ENCODE results near the gene ECE2. TPM values are rescaled to one million over a fixed set of nuclear protein-coding genes. Genes with fewer than 3 reads are reported as not detected.

ECE2 gene
- total RNA-seq, 1 experiment from 2014 or later = not detected

DNA sequence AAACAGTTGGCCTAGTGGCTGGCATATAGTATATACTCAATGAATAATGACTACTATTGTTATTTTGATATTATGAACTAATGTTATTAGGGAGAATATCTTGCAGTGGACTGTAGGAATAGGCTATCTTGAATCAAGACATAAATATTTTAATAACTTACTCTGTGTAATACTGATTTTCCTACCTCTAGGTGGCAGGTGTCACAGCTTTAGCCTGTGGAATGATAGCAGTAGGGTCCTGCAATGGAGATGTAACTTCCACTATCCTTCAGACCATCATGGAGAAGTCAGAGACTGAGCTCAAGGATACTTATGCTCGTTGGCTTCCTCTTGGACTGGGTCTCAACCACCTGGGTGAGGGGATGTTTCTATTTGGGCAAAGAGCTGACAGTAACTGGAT, 29.8 kb downstream of the ECE2 start:
- ChIA-PET CTCF (interaction anchor here (0.6 to 1.0 kb wide), 2 partner anchors 14 to 1473 kb away, joined by 5 to 6 read pairs; no protein-coding TSS in a partner anchor), POLR2A (ENCODE audit: unreplicated experiment) (interaction anchor here (0.5 kb wide), 1 partner anchor 12 kb away, joined by 3 read pairs; no protein-coding TSS in a partner anchor)
- Histone ChIP-seq H4K20me1 (ENCODE audit: low read length) (peaks cover 65% of the 10 kb centered on the region), H3K27ac (ENCODE audit: low read length) (no peak overlapping the region), H3K4me2 (ENCODE audit: low read length) (no peak overlapping the region), H3F3A (ENCODE audit: low read length, unreplicated experiment) (no peaks in the 10 kb centered on the region), H3K79me2 (ENCODE audit: low read length) (peaks cover 53% of the 10 kb centered on the region), H2AFZ (ENCODE audit: low read length) (no peak overlapping the region), H3K9me2 (replicated peaks; ENCODE audit: low read length) (no peaks in the 10 kb centered on the region), H3K9me3 (ENCODE audit: low read length) (no peaks in the 10 kb centered on the region), H3K4me1 (ENCODE audit: insufficient read depth, low read length) (peaks cover 18% of the 10 kb centered on the region), H3K27me3 (ENCODE audit: low read length) (no peaks in the 10 kb centered on the region), H3K4me3 (ENCODE audit: low read length) (no peak overlapping the region), H3K9ac (ENCODE audit: low read length) (no peak overlapping the region), H3K36me3 (ENCODE audit: low read depth, low read length) (peaks cover 80% of the 10 kb centered on the region)
- peak; percentile 79 for ATAC-seq
- no TSS peak for BruUV-seq (replicated peaks)
- no peak for TF ChIP-seq EZH2 (IDR thresholded peaks at IDR 0.05; ENCODE audit: low read length, unreplicated experiment)
- no peak for TF ChIP-seq EZH2phosphoT487 (IDR thresholded peaks at IDR 0.05; ENCODE audit: borderline replicate concordance, low read length)
- TF ChIP-seq, protein P1, sequence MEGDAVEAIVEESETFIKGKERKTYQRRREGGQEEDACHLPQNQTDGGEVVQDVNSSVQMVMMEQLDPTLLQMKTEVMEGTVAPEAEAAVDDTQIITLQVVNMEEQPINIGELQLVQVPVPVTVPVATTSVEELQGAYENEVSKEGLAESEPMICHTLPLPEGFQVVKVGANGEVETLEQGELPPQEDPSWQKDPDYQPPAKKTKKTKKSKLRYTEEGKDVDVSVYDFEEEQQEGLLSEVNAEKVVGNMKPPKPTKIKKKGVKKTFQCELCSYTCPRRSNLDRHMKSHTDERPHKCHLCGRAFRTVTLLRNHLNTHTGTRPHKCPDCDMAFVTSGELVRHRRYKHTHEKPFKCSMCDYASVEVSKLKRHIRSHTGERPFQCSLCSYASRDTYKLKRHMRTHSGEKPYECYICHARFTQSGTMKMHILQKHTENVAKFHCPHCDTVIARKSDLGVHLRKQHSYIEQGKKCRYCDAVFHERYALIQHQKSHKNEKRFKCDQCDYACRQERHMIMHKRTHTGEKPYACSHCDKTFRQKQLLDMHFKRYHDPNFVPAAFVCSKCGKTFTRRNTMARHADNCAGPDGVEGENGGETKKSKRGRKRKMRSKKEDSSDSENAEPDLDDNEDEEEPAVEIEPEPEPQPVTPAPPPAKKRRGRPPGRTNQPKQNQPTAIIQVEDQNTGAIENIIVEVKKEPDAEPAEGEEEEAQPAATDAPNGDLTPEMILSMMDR (conservative IDR thresholded peaks at IDR 0.05; ENCODE audit: low read depth, low read length) = peak; percentile 69
- DNase-seq = peak; percentile 39
- intact Hi-C loops (cut with micrococcal nuclease) = no loop called here

DNA sequence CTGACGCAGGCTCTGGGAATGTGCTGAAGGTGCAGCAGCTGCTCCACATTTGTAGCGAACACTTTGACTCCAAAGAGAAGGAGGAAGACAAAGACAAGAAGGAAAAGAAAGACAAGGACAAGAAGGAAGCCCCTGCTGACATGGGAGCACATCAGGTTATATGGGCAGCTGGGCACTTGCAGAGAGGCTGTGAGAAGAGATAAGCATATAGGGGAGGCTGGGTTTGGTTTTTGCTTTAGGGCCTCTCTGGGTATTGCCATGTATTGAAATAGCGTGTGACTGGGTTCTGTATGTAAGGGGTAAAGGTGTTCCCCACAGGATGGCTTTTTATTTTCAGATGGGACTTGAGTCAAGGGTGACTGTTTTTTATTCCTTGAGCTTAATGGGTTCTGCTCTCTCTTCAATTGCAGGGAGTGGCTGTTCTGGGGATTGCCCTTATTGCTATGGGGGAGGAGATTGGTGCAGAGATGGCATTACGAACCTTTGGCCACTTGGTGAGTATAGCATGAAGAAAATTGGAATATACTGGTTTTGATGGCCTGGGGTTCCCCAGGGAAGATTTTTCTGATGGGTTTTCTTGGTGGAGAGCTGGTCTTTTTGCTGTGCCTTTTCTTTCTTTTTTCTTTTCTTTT, 30.6 kb downstream of the ECE2 start:
- no peaks in the 10 kb centered on the region for H3K27me3 ChIP-seq (ENCODE audit: low read length)
- H3K79me2 ChIP-seq (ENCODE audit: low read length) = peaks cover 44% of the 10 kb centered on the region
- H3K9me2 ChIP-seq (replicated peaks; ENCODE audit: low read length) = no peaks in the 10 kb centered on the region
- no peak overlapping the region for H3K4me2 ChIP-seq (ENCODE audit: low read length)
- POLR2A ChIA-PET (ENCODE audit: unreplicated experiment) = interaction anchor here (0.5 kb wide), 1 partner anchor 11 kb away, joined by 3 read pairs; no protein-coding TSS in a partner anchor
- no peak for ATAC-seq
- peaks cover 7% of the 10 kb centered on the region for H3F3A ChIP-seq (ENCODE audit: low read length, unreplicated experiment)
- TF ChIP-seq EZH2 (IDR thresholded peaks at IDR 0.05; ENCODE audit: low read length, unreplicated experiment) (no peak), EZH2phosphoT487 (IDR thresholded peaks at IDR 0.05; ENCODE audit: borderline replicate concordance, low read length) (no peak)
- TF ChIP-seq, protein P1 (conservative IDR thresholded peaks at IDR 0.05; ENCODE audit: low read depth, low read length) = no peak
- H2AFZ ChIP-seq (ENCODE audit: low read length) = no peak overlapping the region
- BruUV-seq (replicated peaks) = no TSS peak
- H3K36me3 ChIP-seq (ENCODE audit: low read depth, low read length) = peaks cover 72% of the 10 kb centered on the region
- DNase-seq = no peak
- H3K9me3 ChIP-seq (ENCODE audit: low read length) = no peaks in the 10 kb centered on the region
- intact Hi-C loops (cut with micrococcal nuclease) = no loop called here
- no peak overlapping the region for H3K4me3 ChIP-seq (ENCODE audit: low read length)
- CTCF ChIA-PET = no interaction called here
- peaks cover 10% of the 10 kb centered on the region for H3K4me1 ChIP-seq (ENCODE audit: insufficient read depth, low read length)
- H3K27ac ChIP-seq (ENCODE audit: low read length) = no peak overlapping the region
- no peak overlapping the region for H3K9ac ChIP-seq (ENCODE audit: low read length)
- H4K20me1 ChIP-seq (ENCODE audit: low read length) = peaks cover 56% of the 10 kb centered on the region

DNA sequence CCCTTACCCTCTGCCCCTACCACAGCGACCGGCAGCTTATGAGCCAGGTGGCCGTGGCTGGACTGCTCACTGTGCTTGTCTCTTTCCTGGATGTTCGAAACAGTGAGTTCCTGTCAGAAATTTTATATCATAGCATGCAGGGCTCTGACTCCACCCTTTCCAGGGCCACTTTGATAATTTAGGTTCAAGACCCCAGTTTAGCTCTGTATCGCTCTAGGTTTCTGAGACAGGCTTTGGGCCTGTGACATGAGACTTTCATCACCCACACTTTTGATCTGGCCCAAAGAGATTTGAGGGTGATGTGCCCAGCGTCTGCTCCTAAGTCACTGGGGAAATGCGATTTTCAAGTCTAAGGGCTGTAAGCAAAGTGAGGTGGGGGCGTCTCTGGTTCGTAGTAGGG, 32.1 kb downstream of the ECE2 start:
- no peak overlapping the region for H3K9ac ChIP-seq (ENCODE audit: low read length)
- H3F3A ChIP-seq (ENCODE audit: low read length, unreplicated experiment) = peaks cover 8% of the 10 kb centered on the region
- TF ChIP-seq EZH2phosphoT487 (IDR thresholded peaks at IDR 0.05; ENCODE audit: borderline replicate concordance, low read length) = no peak
- POLR2A ChIA-PET (ENCODE audit: unreplicated experiment) = no interaction called here
- H3K27ac ChIP-seq (ENCODE audit: low read length) = no peak overlapping the region
- H3K9me3 ChIP-seq (ENCODE audit: low read length) = no peaks in the 10 kb centered on the region
- H4K20me1 ChIP-seq (ENCODE audit: low read length) = peaks cover 41% of the 10 kb centered on the region
- no TSS peak for BruUV-seq (replicated peaks)
- H3K79me2 ChIP-seq (ENCODE audit: low read length) = peaks cover 30% of the 10 kb centered on the region
- ATAC-seq (no peak), DNase-seq (no peak)
- no peak overlapping the region for H2AFZ ChIP-seq (ENCODE audit: low read length)
- H3K36me3 ChIP-seq (ENCODE audit: low read depth, low read length) = peaks cover 58% of the 10 kb centered on the region
- H3K4me3 ChIP-seq (ENCODE audit: low read length) = no peak overlapping the region
- CTCF ChIA-PET = no interaction called here
- no peak overlapping the region for H3K4me2 ChIP-seq (ENCODE audit: low read length)
- no peaks in the 10 kb centered on the region for H3K9me2 ChIP-seq (replicated peaks; ENCODE audit: low read length)
- H3K27me3 ChIP-seq (ENCODE audit: low read length) = no peaks in the 10 kb centered on the region
- intact Hi-C loops (cut with micrococcal nuclease) = no loop called here
- H3K4me1 ChIP-seq (ENCODE audit: insufficient read depth, low read length) = no peaks in the 10 kb centered on the region
